Measurements from ENCODE around the gene VPS41. TPM values are rescaled to one million over a fixed set of nuclear protein-coding genes. Genes with fewer than 3 reads are reported as not detected.

VPS41 gene
- total and polyA plus RNA-seq, 2 donors from 2014 or later = 21.8 to 94.0 TPM

DNA sequence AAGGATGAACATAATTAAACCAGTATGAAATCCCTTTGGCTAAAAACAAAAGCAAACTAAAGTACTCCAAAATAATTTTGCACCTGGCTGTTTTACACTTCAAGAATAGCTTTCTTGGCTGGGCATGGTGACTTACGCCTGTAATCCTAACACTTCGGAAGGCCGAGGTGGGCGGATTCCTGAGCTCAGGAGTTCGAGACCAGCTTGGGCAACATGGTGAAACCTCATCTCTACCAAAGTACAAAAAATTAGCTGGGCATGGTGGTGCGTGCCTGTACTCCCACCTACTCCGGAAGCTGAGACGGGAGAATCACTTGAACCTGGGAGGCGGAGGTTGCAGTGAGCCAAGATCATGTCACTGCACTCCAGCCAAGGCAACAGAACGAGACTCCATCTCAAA, 185.7 kb downstream of the VPS41 start:
- DNase-seq = no peak
- H3K9me3 ChIP-seq (ENCODE audit: control insufficient read depth in 2 of 3, insufficient read depth in 1 of 3, low read length in 3 of 3) = no peaks in the 10 kb centered on the region
- no peak for FAIRE-seq
- H3K27me3 ChIP-seq (ENCODE audit: control insufficient read depth, insufficient read depth, low read length) = no peaks in the 10 kb centered on the region
- H3K4me3 ChIP-seq (ENCODE audit: low read length in 3 of 3) = no peak overlapping the region
- no peak overlapping the region for H3K9ac ChIP-seq (ENCODE audit: low read length in 3 of 3)
- TF ChIP-seq, protein P1, sequence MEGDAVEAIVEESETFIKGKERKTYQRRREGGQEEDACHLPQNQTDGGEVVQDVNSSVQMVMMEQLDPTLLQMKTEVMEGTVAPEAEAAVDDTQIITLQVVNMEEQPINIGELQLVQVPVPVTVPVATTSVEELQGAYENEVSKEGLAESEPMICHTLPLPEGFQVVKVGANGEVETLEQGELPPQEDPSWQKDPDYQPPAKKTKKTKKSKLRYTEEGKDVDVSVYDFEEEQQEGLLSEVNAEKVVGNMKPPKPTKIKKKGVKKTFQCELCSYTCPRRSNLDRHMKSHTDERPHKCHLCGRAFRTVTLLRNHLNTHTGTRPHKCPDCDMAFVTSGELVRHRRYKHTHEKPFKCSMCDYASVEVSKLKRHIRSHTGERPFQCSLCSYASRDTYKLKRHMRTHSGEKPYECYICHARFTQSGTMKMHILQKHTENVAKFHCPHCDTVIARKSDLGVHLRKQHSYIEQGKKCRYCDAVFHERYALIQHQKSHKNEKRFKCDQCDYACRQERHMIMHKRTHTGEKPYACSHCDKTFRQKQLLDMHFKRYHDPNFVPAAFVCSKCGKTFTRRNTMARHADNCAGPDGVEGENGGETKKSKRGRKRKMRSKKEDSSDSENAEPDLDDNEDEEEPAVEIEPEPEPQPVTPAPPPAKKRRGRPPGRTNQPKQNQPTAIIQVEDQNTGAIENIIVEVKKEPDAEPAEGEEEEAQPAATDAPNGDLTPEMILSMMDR (IDR thresholded peaks at IDR 0.05; ENCODE audit: borderline replicate concordance, extremely low read depth, insufficient read depth) = no peak
- peaks cover 0 to 30% (median 0%) of the 10 kb centered on the region in 3 donors for H3K36me3 ChIP-seq (ENCODE audit: control insufficient read depth in 2 of 3, insufficient read depth in 3 of 3, low read length in 3 of 3)
- intact Hi-C loops (cut with DNase I) = no loop called here
- no peak overlapping the region for H3K27ac ChIP-seq (ENCODE audit: low read depth in 2 of 2, low read length in 2 of 2)
- H3K4me1 ChIP-seq (ENCODE audit: control insufficient read depth in 2 of 3, insufficient read depth in 2 of 3, low read depth in 1 of 3, low read length in 3 of 3) = no peaks in the 10 kb centered on the region

DNA sequence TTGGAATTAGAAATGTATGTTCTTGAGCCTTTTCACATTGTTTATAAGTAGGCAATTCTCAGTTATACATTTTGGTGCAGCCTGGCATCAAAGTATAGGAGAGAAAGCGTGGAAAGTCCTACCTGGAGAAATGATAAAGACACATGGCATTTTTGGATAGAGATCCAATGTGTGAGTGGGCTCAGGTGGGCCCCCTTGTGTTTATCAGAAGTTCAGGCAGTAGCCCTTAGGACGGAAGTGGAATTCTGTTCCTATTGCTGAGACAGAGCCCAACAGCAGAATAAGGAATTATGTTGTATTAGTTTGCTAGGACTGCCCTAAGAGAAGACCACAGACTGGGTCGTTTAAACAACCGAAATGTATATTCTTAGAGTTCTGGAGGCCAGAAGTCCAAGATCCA, 192.6 kb downstream of the VPS41 start:
- intact Hi-C loops (cut with DNase I) = no loop called here
- FAIRE-seq = no peak
- TF ChIP-seq, protein P1 (IDR thresholded peaks at IDR 0.05; ENCODE audit: borderline replicate concordance, extremely low read depth, insufficient read depth) = no peak

DNA sequence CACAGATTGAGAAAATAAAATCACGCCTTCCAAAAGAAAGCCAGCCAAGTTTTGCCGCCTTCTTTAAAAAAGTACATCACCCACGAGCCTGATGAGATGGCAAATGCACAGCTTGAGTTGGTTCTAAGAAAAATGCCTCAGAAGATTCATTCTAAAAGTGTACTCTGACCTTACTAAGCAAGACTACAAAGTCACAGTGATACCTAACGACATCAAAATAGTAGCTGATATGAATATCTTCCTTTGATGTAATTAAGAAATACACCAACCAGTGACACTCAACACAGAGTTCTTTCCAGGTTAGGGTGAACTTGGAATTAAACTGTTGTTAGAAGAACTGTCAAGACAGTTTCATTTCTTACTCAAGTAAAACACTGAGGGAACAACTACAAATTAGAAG, 199.9 kb downstream of the VPS41 start:
- Histone ChIP-seq H3K27me3 (ENCODE audit: control insufficient read depth, insufficient read depth, low read length) (no peaks in the 10 kb centered on the region), H3K9me3 (ENCODE audit: control insufficient read depth in 2 of 3, insufficient read depth in 1 of 3, low read length in 3 of 3) (no peaks in the 10 kb centered on the region), H3K9ac (ENCODE audit: low read length in 3 of 3) (no peak overlapping the region), H3K4me1 (ENCODE audit: control insufficient read depth in 2 of 3, insufficient read depth in 2 of 3, low read depth in 1 of 3, low read length in 3 of 3) (no peaks in the 10 kb centered on the region), H3K36me3 (ENCODE audit: control insufficient read depth in 2 of 3, insufficient read depth in 3 of 3, low read length in 3 of 3) (no peaks in the 10 kb centered on the region), H3K27ac (ENCODE audit: low read depth in 2 of 2, low read length in 2 of 2) (no peak overlapping the region), H3K4me3 (ENCODE audit: low read length in 3 of 3) (no peak overlapping the region)
- FAIRE-seq = no peak
- TF ChIP-seq, protein P1 (IDR thresholded peaks at IDR 0.05; ENCODE audit: borderline replicate concordance, extremely low read depth, insufficient read depth) = no peak
- DNase-seq = no peak
- intact Hi-C loops (cut with DNase I) = no loop called here

More for the DNA sequence above, 192.6 kb downstream of the VPS41 start:
- Histone ChIP-seq H3K27me3 (ENCODE audit: control insufficient read depth, insufficient read depth, low read length) (no peaks in the 10 kb centered on the region), H3K4me3 (ENCODE audit: low read length in 3 of 3) (no peak overlapping the region), H3K36me3 (ENCODE audit: control insufficient read depth in 2 of 3, insufficient read depth in 3 of 3, low read length in 3 of 3) (no peaks in the 10 kb centered on the region), H3K9me3 (ENCODE audit: control insufficient read depth in 2 of 3, insufficient read depth in 1 of 3, low read length in 3 of 3) (peaks cover 0 to 5% (median 0%) of the 10 kb centered on the region in 3 donors), H3K4me1 (ENCODE audit: control insufficient read depth in 2 of 3, insufficient read depth in 2 of 3, low read depth in 1 of 3, low read length in 3 of 3) (no peaks in the 10 kb centered on the region), H3K27ac (ENCODE audit: low read depth in 2 of 2, low read length in 2 of 2) (no peak overlapping the region), H3K9ac (ENCODE audit: low read length in 3 of 3) (no peak overlapping the region)
- no peak for DNase-seq

DNA sequence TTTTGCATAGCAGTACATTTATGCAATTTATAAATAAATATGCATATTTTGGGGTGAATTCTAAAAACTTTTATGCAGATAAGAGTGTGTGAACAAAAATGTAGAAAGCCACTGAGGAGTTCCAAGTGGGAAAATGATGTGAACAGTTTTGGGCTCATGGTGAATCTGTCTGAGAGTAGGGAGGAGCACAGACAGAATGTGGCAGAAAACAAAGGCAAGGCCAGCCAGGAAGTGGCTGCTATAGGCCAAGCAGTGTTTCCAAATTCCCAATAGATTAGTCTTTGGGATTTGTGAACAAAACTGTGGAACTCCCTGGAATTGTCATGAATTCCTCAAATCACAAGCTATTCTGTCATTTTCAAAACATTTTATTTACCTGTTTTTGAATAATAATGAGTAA, 204.2 kb downstream of the VPS41 start:
- no peak for FAIRE-seq
- DNase-seq = no peak
- intact Hi-C loops (cut with DNase I) = no loop called here
- H3K4me3 ChIP-seq (ENCODE audit: low read length in 3 of 3) = no peak overlapping the region
- TF ChIP-seq, protein P1 (IDR thresholded peaks at IDR 0.05; ENCODE audit: borderline replicate concordance, extremely low read depth, insufficient read depth) = no peak
- H3K27ac ChIP-seq (ENCODE audit: low read depth in 2 of 2, low read length in 2 of 2) = no peak overlapping the region
- H3K9me3 ChIP-seq (ENCODE audit: control insufficient read depth in 2 of 3, insufficient read depth in 1 of 3, low read length in 3 of 3) = no peaks in the 10 kb centered on the region
- H3K4me1 ChIP-seq (ENCODE audit: control insufficient read depth in 2 of 3, insufficient read depth in 2 of 3, low read depth in 1 of 3, low read length in 3 of 3) = no peaks in the 10 kb centered on the region
- no peaks in the 10 kb centered on the region for H3K36me3 ChIP-seq (ENCODE audit: control insufficient read depth in 2 of 3, insufficient read depth in 3 of 3, low read length in 3 of 3)
- no peak overlapping the region for H3K9ac ChIP-seq (ENCODE audit: low read length in 3 of 3)
- H3K27me3 ChIP-seq (ENCODE audit: control insufficient read depth, insufficient read depth, low read length) = no peaks in the 10 kb centered on the region
